B cell (primary cell): ENCODE data around the gene CLCN5. TPM values are rescaled to one million over a fixed set of nuclear protein-coding genes. Genes with fewer than 3 reads are reported as not detected.

Experiments
- ATAC-seq: fragments of 200-7000 bp; cut with Tn5 transposase; one replicate; pipeline ENCODE4 v1.10.0; 2021; ENCODE audit warnings: low read depth, mild to moderate bottlenecking, moderate number of reproducible peaks, moderate library complexity
- CTCF ChIA-PET: fragments of 350-600 bp; sonication (Branson Sonifier 250); formaldehyde crosslinking; loops from one replicate; lab custom pipeline; 2021; ENCODE audit warnings: antibody characterized with exemption, inconsistent platforms; lab: Charles Lee
- POLR2A ChIA-PET: fragments of 350-600 bp; sonication (Branson Sonifier 250); formaldehyde crosslinking; loops from one replicate; lab custom pipeline; 2021; ENCODE audit warnings: antibody characterized with exemption; lab: Charles Lee
- DNase-seq: peaks from one replicate; pipeline ENCODE4 v3.0.0; 2013
- H2AFZ ChIP-seq: 2 replicates; pipeline ENCODE4 v1.6.1; 2012; ENCODE audit warnings: mild to moderate bottlenecking, low read depth, low read length; ENCODE audit not compliant: insufficient read depth, poor library complexity, severe bottlenecking
- H3K27ac ChIP-seq, 2 donors: 1 replicate in 1 of 2; 2 replicates in 1 of 2; pipeline ENCODE4 v1.5.1; 2012 to 2013; ENCODE audit warnings: low read length in 2 of 2, mild to moderate bottlenecking in 2 of 2, moderate library complexity in 1 of 2
- H3K27me3 ChIP-seq, 4 experiments: fragments of 200-600 bp in 1 of 4; sonication (generic) in 1 of 4; replicated peaks in 1 of 4; 1 replicate in 2 of 4; 2 replicates in 2 of 4; pipeline versions ENCODE4 v1.6.1 to v1.7.0; 2013 to 2016; ENCODE audit warnings: low read length in 3 of 4, mild to moderate bottlenecking in 2 of 4, mixed read lengths in 1 of 4, moderate library complexity in 1 of 4; ENCODE audit not compliant: insufficient read depth in 4 of 4, control insufficient read depth in 3 of 4; ENCODE audit errors: control extremely low read depth in 1 of 4
- H3K36me3 ChIP-seq, 2 experiments: replicated peaks in 1 of 2; 1 replicate in 1 of 2; 2 replicates in 1 of 2; pipeline versions ENCODE4 v1.6.1 to v1.7.1; 2013; ENCODE audit warnings: low read length in 1 of 2; ENCODE audit not compliant: insufficient read depth in 2 of 2, control insufficient read depth in 1 of 2; ENCODE audit errors: control extremely low read depth in 1 of 2, extremely low read depth in 1 of 2
- H3K4me1 ChIP-seq, 2 donors: fragments of 200-600 bp in 1 of 2; sonication (generic) in 1 of 2; 1 replicate in 1 of 2; 2 replicates in 1 of 2; pipeline versions ENCODE4 v1.5.1 to v1.6.1; 2013 to 2017; ENCODE audit warnings: low read length in 2 of 2; ENCODE audit not compliant: control insufficient read depth in 2 of 2, insufficient read depth in 2 of 2
- H3K4me2 ChIP-seq: replicated peaks from 2 replicates; pipeline ENCODE3; 2012; ENCODE audit warnings: mild to moderate bottlenecking, low read depth, low read length; ENCODE audit not compliant: poor library complexity, severe bottlenecking
- H3K4me3 ChIP-seq, 5 experiments: fragments of 200-600 bp in 1 of 5; sonication (generic) in 1 of 5; 1 replicate in 3 of 5; 2 replicates in 2 of 5; pipeline versions ENCODE4 v1.5.1 to v1.7.0; 2011 to 2016; ENCODE audit warnings: low read length in 4 of 5, mild to moderate bottlenecking in 4 of 5, low read depth in 2 of 5, control low read depth in 1 of 5, moderate library complexity in 1 of 5; ENCODE audit not compliant: insufficient read depth in 1 of 5; ENCODE audit errors: control extremely low read depth in 1 of 5, extremely low read depth in 1 of 5
- H3K79me2 ChIP-seq: fragments of 200-600 bp; sonication (generic); one replicate; pipeline ENCODE4 v1.6.0; 2016; ENCODE audit warnings: low read length; ENCODE audit not compliant: control insufficient read depth, insufficient read depth
- H3K9ac ChIP-seq: fragments of 200-600 bp; sonication (generic); 2 replicates; pipeline ENCODE4 v1.6.1; 2017; ENCODE audit warnings: mild to moderate bottlenecking, low read length, moderate library complexity
- H3K9me3 ChIP-seq, 3 donors: one replicate each; pipeline versions ENCODE4 v1.6.1 to v1.7.1; 2013; ENCODE audit warnings: low read length in 2 of 3; ENCODE audit not compliant: control insufficient read depth in 2 of 3, insufficient read depth in 1 of 3; ENCODE audit errors: control extremely low read depth in 1 of 3
- H4K20me1 ChIP-seq: 2 replicates; pipeline ENCODE4 v1.6.0; 2012; ENCODE audit warnings: mild to moderate bottlenecking, low read length; ENCODE audit not compliant: insufficient read depth, control insufficient read depth, poor library complexity, severe bottlenecking
- H3K27ac Mint-ChIP-seq: one replicate; pipeline ENCODE4 v1.8.0; 2021; ENCODE audit warnings: mixed read lengths
- H3K27me3 Mint-ChIP-seq: one replicate; pipeline ENCODE4 v1.8.0; 2021; ENCODE audit warnings: mixed read lengths
- H3K4me1 Mint-ChIP-seq: one replicate; pipeline ENCODE4 v1.8.0; 2021; ENCODE audit warnings: mixed read lengths
- H3K4me3 Mint-ChIP-seq: one replicate; pipeline ENCODE4 v1.8.0; 2021; ENCODE audit warnings: mixed read lengths
- H3K9me3 Mint-ChIP-seq: one replicate; pipeline ENCODE4 v1.8.0; 2022; ENCODE audit warnings: mixed read lengths; ENCODE audit not compliant: insufficient read depth
- CTCF ChIP-seq: fragments of 200-600 bp; IDR thresholded peaks from one replicate; pipeline ENCODE4 v1.8.0; 2022; ENCODE audit warnings: antibody characterized with exemption, mild to moderate bottlenecking
- EZH2 ChIP-seq: IDR thresholded peaks from 2 replicates; pipeline ENCODE4 v1.6.1; 2012; ENCODE audit warnings: borderline replicate concordance, low read depth, mild to moderate bottlenecking, moderate library complexity, low read length; ENCODE audit not compliant: insufficient read depth, poor library complexity, severe bottlenecking
- WGBS: methylation state at CpG from one replicate; pipeline ENCODE4 v1.1.5; 2013; ENCODE audit warnings: missing lambda C conversion rate; ENCODE audit not compliant: insufficient coverage; 5-methylcytosine and 5-hydroxymethylcytosine counted together
- intact Hi-C: fragments of 100-400 bp; cut with micrococcal nuclease; formaldehyde crosslinking; loops from one replicate; pipeline ENCODE4 v1.10.0; 2022
- polyA plus RNA-seq: library from polyadenylated mRNA; depleted of rRNA; stranded (reverse); fragments of >200 nt; gene quantifications from 2 replicates; pipeline ENCODE4 v1.2.3, GENCODE V29; 2012
- total RNA-seq, 2 donors: library from RNA; stranded (reverse); fragments of 120-200 nt in 1 of 2; gene quantifications; 1 replicate in 1 of 2; 2 replicates in 1 of 2; pipeline versions ENCODE4 v1.2.3 to v1.2.4, GENCODE V29; 2013 to 2022

The CLCN5 gene
- total and polyA plus RNA-seq, 2 donors (not counting 1 experiment from before 2014, with no cell fraction given), result 0.55 to 3.6 TPM

DNA sequence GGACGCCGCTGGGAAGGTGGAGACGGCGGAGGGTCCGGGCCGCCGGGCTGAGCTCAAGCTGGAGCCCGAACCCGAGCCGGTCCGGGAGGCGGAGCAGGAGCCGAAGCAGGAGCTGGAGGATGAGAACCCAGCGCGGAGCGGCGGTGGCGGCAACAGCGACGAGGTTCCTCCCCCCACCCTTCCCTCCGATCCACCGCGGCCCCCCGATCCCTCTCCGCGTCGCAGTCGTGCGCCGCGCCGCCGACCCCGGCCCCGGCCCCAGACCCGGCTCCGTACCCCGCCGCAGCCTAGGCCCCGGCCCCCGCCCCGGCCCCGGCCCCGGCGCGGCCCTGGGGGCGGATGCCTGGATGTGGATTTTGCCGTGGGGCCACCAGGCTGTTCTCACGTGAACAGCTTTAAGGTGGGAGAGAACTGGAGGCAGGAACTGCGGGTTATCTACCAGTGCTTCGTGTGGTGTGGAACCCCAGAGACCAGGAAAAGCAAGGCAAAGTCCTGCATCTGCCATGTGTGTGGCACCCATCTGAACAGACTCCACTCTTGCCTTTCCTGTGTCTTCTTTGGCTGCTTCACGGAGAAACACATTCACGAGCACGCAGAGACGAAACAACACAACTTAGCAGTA lies 42.6 kb upstream of the CLCN5 start:
- CTCF ChIA-PET, result interaction anchor here (0.6 to 2.5 kb wide), 4 partner anchors 36 to 795 kb away, joined by 3 to 6 read pairs (median 6); partner anchors contain the start of gene CLCN5
- Mint-ChIP-seq H3K9me3 (no peaks in the 10 kb centered on the region), H3K27me3 (no peaks in the 10 kb centered on the region), H3K4me3 (peak overlapping the region; percentile 86), H3K27ac (peak overlapping the region; percentile 83), H3K4me1 (peaks cover 26% of the 10 kb centered on the region)
- Histone ChIP-seq H3K9ac (peak overlapping the region; percentile 65), H3K4me1 (peaks cover 10 to 26% of the 10 kb centered on the region in 2 donors), H2AFZ (peak overlapping the region; percentile 75), H3K36me3 (no peaks in the 10 kb centered on the region), H3K4me2 (peak overlapping the region; percentile 79), H3K27me3 (no peaks in the 10 kb centered on the region), H3K79me2 (no peaks in the 10 kb centered on the region), H4K20me1 (no peaks in the 10 kb centered on the region), H3K4me3 (peak overlapping the region; percentile 8 to 64 (median 54)), H3K27ac (peak overlapping the region; percentile 36 to 42), H3K9me3 (no peaks in the 10 kb centered on the region)
- ATAC-seq, result no peak
- TF ChIP-seq CTCF (no peak), EZH2 (no peak)
- DNase-seq, result peak; percentile 17
- POLR2A ChIA-PET, result no interaction called here
- intact Hi-C loops, result loop anchor here (1.0 to 5.0 kb wide), 3 partner anchors 43 to 325 kb away; partner anchors contain the start of genes CCNB3 and CLCN5
- under 1% methylated on average over 21 of the region's 55 CpGs for WGBS

DNA sequence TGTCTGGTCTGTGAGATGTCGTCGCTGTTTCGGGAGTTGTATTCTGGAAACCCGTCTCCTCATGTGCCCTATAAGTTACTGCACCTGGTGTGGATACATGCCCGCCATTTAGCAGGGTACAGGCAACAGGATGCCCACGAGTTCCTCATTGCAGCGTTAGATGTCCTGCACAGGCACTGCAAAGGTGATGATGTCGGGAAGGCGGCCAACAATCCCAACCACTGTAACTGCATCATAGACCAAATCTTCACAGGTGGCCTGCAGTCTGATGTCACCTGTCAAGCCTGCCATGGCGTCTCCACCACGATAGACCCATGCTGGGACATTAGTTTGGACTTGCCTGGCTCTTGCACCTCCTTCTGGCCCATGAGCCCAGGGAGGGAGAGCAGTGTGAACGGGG lies 41.7 kb upstream of the CLCN5 start:
- no peaks in the 10 kb centered on the region for H3K9me3 Mint-ChIP-seq
- DNase-seq (no peak), ATAC-seq (no peak)
- Histone ChIP-seq H3K27me3 (no peaks in the 10 kb centered on the region), H3K79me2 (no peaks in the 10 kb centered on the region), H3K27ac (no peak overlapping the region), H3K4me3 (no peak overlapping the region), H2AFZ (no peak overlapping the region), H3K9me3 (no peaks in the 10 kb centered on the region), H3K4me2 (no peak overlapping the region), H3K4me1 (peaks cover 10 to 26% of the 10 kb centered on the region in 2 donors), H3K36me3 (no peaks in the 10 kb centered on the region), H4K20me1 (no peaks in the 10 kb centered on the region), H3K9ac (no peak overlapping the region)
- no peak for TF ChIP-seq CTCF
- TF ChIP-seq EZH2, result no peak
- WGBS, result 100% methylated on average over 4 of the region's 12 CpGs
- intact Hi-C loops, result no loop called here
- peak overlapping the region; percentile 86 for H3K4me3 Mint-ChIP-seq
- no peak overlapping the region for H3K27ac Mint-ChIP-seq
- ChIA-PET POLR2A (no interaction called here), CTCF (interaction anchor here (2.5 kb wide), 1 partner anchor 35 kb away, joined by 6 read pairs; no protein-coding TSS in a partner anchor)
- no peaks in the 10 kb centered on the region for H3K27me3 Mint-ChIP-seq
- H3K4me1 Mint-ChIP-seq, result peaks cover 26% of the 10 kb centered on the region
